K562 (cell line): Measurements from ENCODE around the gene SERGEF. TPM values are rescaled to one million over a fixed set of nuclear protein-coding genes. Genes with fewer than 3 reads are reported as not detected.

ENCODE experiments used
- ATAC-seq: fragments of 200-7000 bp; cut with Tn5 transposase; 3 replicates; pipeline ENCODE4 v1.9.1; 2020; ENCODE audit warnings: moderate library complexity
- BruUV-seq: library from RNA; stranded (reverse); fragments of 400-500 nt; replicated peaks from 2 replicates; lab custom pipeline; 2021; lab: Mats Ljungman, UMichigan
- CTCF ChIA-PET: fragments of 300-600 bp; formaldehyde crosslinking; extraction: SDS; loops from one replicate; lab custom pipeline; 2021; ENCODE audit warnings: low intra/inter-chr PET ratio; lab: Yijun Ruan, JAX
- POLR2A ChIA-PET: fragments of 300-600, 350-650 bp; sonication (Branson Sonifier 250); formaldehyde crosslinking; extraction: SDS; loops from one replicate; lab custom pipeline; 2021; ENCODE audit warnings: antibody characterized with exemption, inconsistent platforms; lab: Yijun Ruan, JAX
- DNase-seq, 4 experiments: peaks; one replicate each; pipeline versions ENCODE4 v3.0.0 to v3.0.0-alpha.2; 2011 to 2018; ENCODE audit warnings: low spot score in 3 of 4, mixed read lengths in 3 of 4; ENCODE audit errors: extremely low read depth in 1 of 4
- FAIRE-seq: peaks from 2 replicates; lab custom pipeline; 2011; peaks lifted over from hg19 to GRCh38; lab: Jason Lieb, UNC
- H2AFZ ChIP-seq: 2 replicates; pipeline ENCODE4 v1.6.0; 2011; ENCODE audit warnings: low read depth, low read length, control low read depth, inconsistent platforms
- H3K27ac ChIP-seq: fragments of 200-600 bp; 3 replicates; pipeline ENCODE4 v1.8.0; 2011; ENCODE audit warnings: low read depth, mild to moderate bottlenecking, control low read depth, inconsistent platforms, low read length, moderate library complexity, mixed read lengths; ENCODE audit errors: extremely low read depth
- H3K27me3 ChIP-seq, 2 experiments: fragments of 300-600 bp in 1 of 2; 2 replicates in 1 of 2; 3 replicates in 1 of 2; pipeline versions ENCODE4 v1.6.0 to v1.8.0; 2011; ENCODE audit warnings: inconsistent platforms in 2 of 2, low read length in 2 of 2, mild to moderate bottlenecking in 1 of 2, mixed read lengths in 1 of 2, moderate library complexity in 1 of 2; ENCODE audit not compliant: control insufficient read depth in 2 of 2, insufficient read depth in 2 of 2
- H3K36me3 ChIP-seq: fragments of 300-600 bp; 3 replicates; pipeline ENCODE4 v1.8.0; 2011; ENCODE audit warnings: mild to moderate bottlenecking, low read length, inconsistent platforms; ENCODE audit not compliant: control insufficient read depth, insufficient read depth
- H3K4me1 ChIP-seq, 2 experiments: fragments of 200-600 bp in 1 of 2; replicated peaks in 1 of 2; 2 replicates in 1 of 2; 3 replicates in 1 of 2; pipeline versions ENCODE4 v1.5.1 to v1.8.0; 2011; ENCODE audit warnings: inconsistent platforms in 2 of 2, low read length in 2 of 2, mild to moderate bottlenecking in 1 of 2, mixed read lengths in 1 of 2, moderate library complexity in 1 of 2; ENCODE audit not compliant: control insufficient read depth in 2 of 2, insufficient read depth in 2 of 2
- H3K4me2 ChIP-seq: 2 replicates; pipeline ENCODE4 v1.6.1; 2011; ENCODE audit warnings: low read length, control low read depth, inconsistent platforms, mixed read lengths; ENCODE audit not compliant: insufficient read depth
- H3K4me3 ChIP-seq: fragments of 200-600 bp; sonication (generic), shearing (Covaris generic); 2 replicates; pipeline ENCODE4 v1.5.1; 2016; ENCODE audit warnings: control low read depth, inconsistent platforms
- H3K79me2 ChIP-seq: fragments of 200-600 bp; 3 replicates; pipeline ENCODE4 v1.8.0; 2011; ENCODE audit warnings: low read length, inconsistent platforms; ENCODE audit not compliant: control insufficient read depth, insufficient read depth
- H3K9ac ChIP-seq, 2 experiments: 2 replicates each; pipeline versions ENCODE4 v1.6.0 to v1.6.1; 2011; ENCODE audit warnings: low read depth in 2 of 2, low read length in 2 of 2, control low read depth in 1 of 2, inconsistent platforms in 1 of 2, mild to moderate bottlenecking in 1 of 2, mixed read lengths in 1 of 2; ENCODE audit not compliant: insufficient read depth in 1 of 2
- H3K9me1 ChIP-seq: one replicate; pipeline ENCODE4 v1.6.0; 2011; ENCODE audit warnings: inconsistent platforms, mild to moderate bottlenecking, low read length, moderate library complexity; ENCODE audit not compliant: control insufficient read depth, insufficient read depth
- H3K9me3 ChIP-seq: replicated peaks from 2 replicates; pipeline ENCODE4 v1.5.1; 2011; ENCODE audit warnings: low read depth, low read length, inconsistent platforms; ENCODE audit not compliant: control insufficient read depth, insufficient read depth
- H4K20me1 ChIP-seq: replicated peaks from 2 replicates; pipeline ENCODE4 v1.6.1; 2011; ENCODE audit warnings: low read length, inconsistent platforms, mixed read lengths; ENCODE audit not compliant: control insufficient read depth, insufficient read depth
- ELF1 ChIP-seq: fragments of 200-800 bp; sonication (Bioruptor generic); IDR thresholded peaks from 2 replicates; pipeline ENCODE4 v1.6.1; 2016; ENCODE audit warnings: missing genetic modification characterization, missing compliant biosample characterization
- FOXM1 ChIP-seq, 2 experiments: fragments of 450-650 bp in 1 of 2; sonication (generic) in 1 of 2; formaldehyde crosslinking in 1 of 2; IDR thresholded peaks; 2 replicates each; pipeline versions ENCODE4 v1.6.1 to v1.9.0; 2017 to 2022; ENCODE audit warnings: low read depth in 2 of 2, mild to moderate bottlenecking in 2 of 2, missing genetic modification reagents in 1 of 2, moderate library complexity in 1 of 2
- NCOA2 ChIP-seq, 2 experiments: fragments of 450-650 bp; IDR thresholded peaks; 2 replicates each; pipeline ENCODE4 v1.6.1; 2018; ENCODE audit warnings: mild to moderate bottlenecking in 2 of 2, moderate library complexity in 1 of 2; ENCODE audit not compliant: partially characterized antibody in 2 of 2
- NFIX ChIP-seq: fragments of 250-450 bp; sonication (Bioruptor Pico); IDR thresholded peaks from 2 replicates; pipeline ENCODE4 v1.4.0; 2020; ENCODE audit warnings: low read depth, mild to moderate bottlenecking, moderate library complexity
- TAF7 ChIP-seq: fragments of 450-650 bp; IDR thresholded peaks from 2 replicates; pipeline ENCODE4 v1.6.1; 2016; ENCODE audit warnings: missing genetic modification characterization, missing compliant biosample characterization
- TBL1XR1 ChIP-seq, 2 experiments: IDR thresholded peaks; 2 replicates each; pipeline ENCODE4 v1.6.1; 2012; ENCODE audit warnings: improper control_type of control experiment in 2 of 2, low read length in 2 of 2, mild to moderate bottlenecking in 1 of 2
- TOE1 ChIP-seq, 2 experiments: fragments of 450-650 bp in 1 of 2; sonication (generic) in 1 of 2; formaldehyde crosslinking in 1 of 2; IDR thresholded peaks; 2 replicates each; pipeline versions ENCODE4 v1.7.1 to v1.8.0; 2016 to 2022; ENCODE audit warnings: borderline replicate concordance in 2 of 2, mild to moderate bottlenecking in 2 of 2, antibody characterized with exemption in 1 of 2, inconsistent platforms in 1 of 2, low read depth in 1 of 2, missing genetic modification reagents in 1 of 2, moderate library complexity in 1 of 2
- ZC3H8 ChIP-seq: fragments of 450-650 bp; IDR thresholded peaks from 2 replicates; pipeline ENCODE4 v1.6.1; 2017
- ZKSCAN8 ChIP-seq: fragments of 200-800 bp; sonication (Bioruptor generic); IDR thresholded peaks from 2 replicates; pipeline ENCODE4 v1.6.1; 2016; ENCODE audit warnings: missing genetic modification characterization, missing compliant biosample characterization
- ZNF707 ChIP-seq: fragments of 250-450 bp; sonication (Bioruptor Pico); conservative IDR thresholded peaks from 2 replicates; pipeline ENCODE4 v1.8.0; 2022; ENCODE audit warnings: inconsistent platforms, mild to moderate bottlenecking, moderate library complexity
- in situ Hi-C: fragments of 300-500 bp; cut with MboI; formaldehyde crosslinking; loops from 4 replicates; pipeline ENCODE4 v1.15.0; 2018; ENCODE audit warnings: inconsistent platforms, mixed read lengths
- intact Hi-C: fragments of 100-400 bp; cut with micrococcal nuclease; formaldehyde crosslinking; loops from 2 replicates; pipeline ENCODE4 v1.14.2; 2022
- polyA plus RNA-seq, 8 experiments: library from polyadenylated mRNA; depleted of rRNA in 4 of 8; stranded (reverse) in 5 of 8; unstranded in 3 of 8; fragments of >200 nt; fragmentation: Nextera tagmentation in 2 of 8; fragmentation: Illumina TruSeq in 1 of 8; extraction: Ambion mirVana in 2 of 8; extraction: Trizol in 1 of 8; gene quantifications; 2 replicates each; pipeline versions ENCODE4 v1.2.1 to v1.2.3, GENCODE V29; 2011 to 2014; ENCODE audit warnings: inconsistent platforms in 1 of 8, missing spikeins in 1 of 8
- total RNA-seq, 7 experiments: library from RNA; depleted of rRNA in 6 of 7; stranded (reverse); fragments of >200 nt in 6 of 7; fragmentation: Illumina TruSeq in 2 of 7; extraction: Trizol in 2 of 7; gene quantifications; 2 replicates each; pipeline versions ENCODE4 v1.2.1 to v1.2.3, GENCODE V29; 2011 to 2021; ENCODE audit warnings: low replicate concordance in 1 of 7
- TF ChIP-seq, protein P1 (sequence below): fragments of 450-650 bp; conservative IDR thresholded peaks from 2 replicates; pipeline ENCODE4 v1.6.1; 2016; ENCODE audit warnings: missing genetic modification characterization, low read depth, mild to moderate bottlenecking, control low read depth, missing compliant biosample characterization
- TF ChIP-seq, protein P2 (sequence below): fragments of 250-450 bp; sonication (Bioruptor Pico); IDR thresholded peaks from 2 replicates; pipeline ENCODE4 v1.4.0; 2020; ENCODE audit warnings: borderline replicate concordance
- TF ChIP-seq, protein P3 (sequence below): fragments of 250-450 bp; sonication (Bioruptor Pico); IDR thresholded peaks from 2 replicates; pipeline ENCODE4 v1.4.0; 2020; ENCODE audit warnings: mild to moderate bottlenecking
- TF ChIP-seq, protein P4 (sequence below): fragments of 450-650 bp; formaldehyde crosslinking; IDR thresholded peaks from 2 replicates; pipeline ENCODE4 v1.4.0; 2020; ENCODE audit warnings: mild to moderate bottlenecking, moderate library complexity

SERGEF gene
- total and polyA plus RNA-seq, 9 of the 15 experiments (the other 6 are each of a cell fraction or from before 2014, with no cell fraction given) = 10.2 to 28.0 (median 19.9) TPM

DNA sequence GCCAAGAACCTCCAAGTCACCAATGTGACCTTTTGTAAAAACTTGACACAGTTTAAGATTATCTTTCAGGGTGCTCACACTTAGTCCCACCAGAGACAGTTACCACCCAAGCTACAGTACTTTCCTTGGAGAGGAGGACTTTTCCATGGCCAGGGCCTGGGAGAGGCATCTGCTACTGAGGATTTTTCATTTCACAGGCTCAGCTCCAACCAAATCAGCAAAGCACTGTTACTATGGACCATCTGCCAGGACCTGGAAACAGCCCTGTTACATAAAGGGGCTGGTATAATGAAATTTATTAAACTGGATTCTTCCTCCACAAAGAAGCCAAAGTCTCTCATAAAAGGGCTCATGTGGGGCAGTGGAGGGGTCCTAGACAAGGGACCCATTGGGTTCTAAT is 38.6 kb downstream of the SERGEF start:
- no peak for TF ChIP-seq ZKSCAN8 (CRISPR knock-in tag)
- TF ChIP-seq, protein P1, sequence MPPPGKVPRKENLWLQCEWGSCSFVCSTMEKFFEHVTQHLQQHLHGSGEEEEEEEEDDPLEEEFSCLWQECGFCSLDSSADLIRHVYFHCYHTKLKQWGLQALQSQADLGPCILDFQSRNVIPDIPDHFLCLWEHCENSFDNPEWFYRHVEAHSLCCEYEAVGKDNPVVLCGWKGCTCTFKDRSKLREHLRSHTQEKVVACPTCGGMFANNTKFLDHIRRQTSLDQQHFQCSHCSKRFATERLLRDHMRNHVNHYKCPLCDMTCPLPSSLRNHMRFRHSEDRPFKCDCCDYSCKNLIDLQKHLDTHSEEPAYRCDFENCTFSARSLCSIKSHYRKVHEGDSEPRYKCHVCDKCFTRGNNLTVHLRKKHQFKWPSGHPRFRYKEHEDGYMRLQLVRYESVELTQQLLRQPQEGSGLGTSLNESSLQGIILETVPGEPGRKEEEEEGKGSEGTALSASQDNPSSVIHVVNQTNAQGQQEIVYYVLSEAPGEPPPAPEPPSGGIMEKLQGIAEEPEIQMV (tag) = no peak
- TF ChIP-seq ELF1 (tag) = no peak
- no peak for TF ChIP-seq ZC3H8
- no peak for TF ChIP-seq NFIX (CRISPR knock-in tag)
- TF ChIP-seq, protein P2, sequence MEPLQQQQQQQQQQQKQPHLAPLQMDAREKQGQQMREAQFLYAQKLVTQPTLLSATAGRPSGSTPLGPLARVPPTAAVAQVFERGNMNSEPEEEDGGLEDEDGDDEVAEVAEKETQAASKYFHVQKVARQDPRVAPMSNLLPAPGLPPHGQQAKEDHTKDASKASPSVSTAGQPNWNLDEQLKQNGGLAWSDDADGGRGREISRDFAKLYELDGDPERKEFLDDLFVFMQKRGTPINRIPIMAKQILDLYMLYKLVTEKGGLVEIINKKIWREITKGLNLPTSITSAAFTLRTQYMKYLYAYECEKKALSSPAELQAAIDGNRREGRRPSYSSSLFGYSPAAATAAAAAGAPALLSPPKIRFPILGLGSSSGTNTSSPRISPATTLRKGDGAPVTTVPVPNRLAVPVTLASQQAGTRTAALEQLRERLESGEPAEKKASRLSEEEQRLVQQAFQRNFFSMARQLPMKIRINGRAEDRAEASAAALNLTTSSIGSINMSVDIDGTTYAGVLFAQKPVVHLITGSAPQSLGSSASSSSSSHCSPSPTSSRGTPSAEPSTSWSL (CRISPR knock-in tag) = no peak
- no peak for TF ChIP-seq ZNF707
- TF ChIP-seq TOE1 (IDR thresholded peaks at IDR 0.05; ENCODE audit: borderline replicate concordance) = no peak
- TF ChIP-seq TOE1 (CRISPR knock-in tag; IDR thresholded peaks at IDR 0.05; ENCODE audit: borderline replicate concordance, low read depth) = no peak
- TF ChIP-seq TAF7 (tag) = no peak
- no peak for TF ChIP-seq TBL1XR1 (IDR thresholded peaks at IDR 0.05; ENCODE audit: low read length in 2 of 2)
- no peak for TF ChIP-seq FOXM1 (IDR thresholded peaks at IDR 0.05; ENCODE audit: low read depth)
- no peak for TF ChIP-seq FOXM1 (CRISPR knock-in tag; IDR thresholded peaks at IDR 0.05; ENCODE audit: low read depth)
- TF ChIP-seq, protein P3, sequence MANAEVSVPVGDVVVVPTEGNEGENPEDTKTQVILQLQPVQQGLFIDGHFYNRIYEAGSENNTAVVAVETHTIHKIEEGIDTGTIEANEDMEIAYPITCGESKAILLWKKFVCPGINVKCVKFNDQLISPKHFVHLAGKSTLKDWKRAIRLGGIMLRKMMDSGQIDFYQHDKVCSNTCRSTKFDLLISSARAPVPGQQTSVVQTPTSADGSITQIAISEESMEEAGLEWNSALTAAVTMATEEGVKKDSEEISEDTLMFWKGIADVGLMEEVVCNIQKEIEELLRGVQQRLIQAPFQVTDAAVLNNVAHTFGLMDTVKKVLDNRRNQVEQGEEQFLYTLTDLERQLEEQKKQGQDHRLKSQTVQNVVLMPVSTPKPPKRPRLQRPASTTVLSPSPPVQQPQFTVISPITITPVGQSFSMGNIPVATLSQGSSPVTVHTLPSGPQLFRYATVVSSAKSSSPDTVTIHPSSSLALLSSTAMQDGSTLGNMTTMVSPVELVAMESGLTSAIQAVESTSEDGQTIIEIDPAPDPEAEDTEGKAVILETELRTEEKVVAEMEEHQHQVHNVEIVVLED (CRISPR knock-in tag) = no peak
- no peak for TF ChIP-seq NCOA2 (IDR thresholded peaks at IDR 0.05; ENCODE audit: partially characterized antibody in 2 of 2)
- TF ChIP-seq, protein P4, sequence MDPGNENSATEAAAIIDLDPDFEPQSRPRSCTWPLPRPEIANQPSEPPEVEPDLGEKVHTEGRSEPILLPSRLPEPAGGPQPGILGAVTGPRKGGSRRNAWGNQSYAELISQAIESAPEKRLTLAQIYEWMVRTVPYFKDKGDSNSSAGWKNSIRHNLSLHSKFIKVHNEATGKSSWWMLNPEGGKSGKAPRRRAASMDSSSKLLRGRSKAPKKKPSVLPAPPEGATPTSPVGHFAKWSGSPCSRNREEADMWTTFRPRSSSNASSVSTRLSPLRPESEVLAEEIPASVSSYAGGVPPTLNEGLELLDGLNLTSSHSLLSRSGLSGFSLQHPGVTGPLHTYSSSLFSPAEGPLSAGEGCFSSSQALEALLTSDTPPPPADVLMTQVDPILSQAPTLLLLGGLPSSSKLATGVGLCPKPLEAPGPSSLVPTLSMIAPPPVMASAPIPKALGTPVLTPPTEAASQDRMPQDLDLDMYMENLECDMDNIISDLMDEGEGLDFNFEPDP (CRISPR knock-in tag) = no peak
- H3K27me3 ChIP-seq = no peaks in the 10 kb centered on the region
- H3K79me2 ChIP-seq = no peaks in the 10 kb centered on the region
- H3K27ac ChIP-seq = no peak overlapping the region
- ChIA-PET POLR2A (no interaction called here), CTCF (no interaction called here)
- FAIRE-seq (no peak), ATAC-seq (no peak), DNase-seq (no peak)
- no peak overlapping the region for H3K4me3 ChIP-seq
- intact Hi-C loops (no loop called here), in situ Hi-C loops (no loop called here)
- no peaks in the 10 kb centered on the region for H3K9me3 ChIP-seq
- no peak overlapping the region for H2AFZ ChIP-seq
- no peaks in the 10 kb centered on the region; the same call in 2 of the 3 replicates for H3K36me3 ChIP-seq
- no peak overlapping the region for H3K4me2 ChIP-seq
- H4K20me1 ChIP-seq = no peaks in the 10 kb centered on the region; the same call in 1 of the 2 replicates
- no peaks in the 10 kb centered on the region for H3K9me1 ChIP-seq
- H3K4me1 ChIP-seq = no peaks in the 10 kb centered on the region
- no peak overlapping the region for H3K9ac ChIP-seq
- BruUV-seq = no TSS peak
